OCI-LY3 (cell line): Measurements from ENCODE around the gene SPON2.

Source experiments
- H2AFZ ChIP-seq: fragments of 200-600, 300-600 bp; shearing (Covaris generic); 2 replicates; pipeline ENCODE4 v1.6.0; 2014; ENCODE audit warnings: antibody characterized with exemption, low read depth, low read length
- H3K27ac ChIP-seq: fragments of 200-600, 300-600 bp; sonication (generic); 2 replicates; pipeline ENCODE4 v1.5.1; 2014; ENCODE audit warnings: mild to moderate bottlenecking, low read length, moderate library complexity, mixed read lengths
- H3K27me3 ChIP-seq: fragments of 200-600, 300-600 bp; sonication (generic); 2 replicates; pipeline ENCODE4 v1.6.1; 2014; ENCODE audit warnings: low read depth, low read length, mixed read lengths
- H3K36me3 ChIP-seq: fragments of 200-600, 300-600 bp; sonication (generic); replicated peaks from 2 replicates; pipeline ENCODE3; 2014; ENCODE audit warnings: low read depth, low read length, mixed read lengths
- H3K4me1 ChIP-seq: fragments of 300-600, 200-600 bp; sonication (generic); 2 replicates; pipeline ENCODE4 v1.6.1; 2014; ENCODE audit warnings: low read length, mixed read lengths
- H3K4me2 ChIP-seq: fragments of 200-600, 300-600 bp; sonication (generic); 2 replicates; pipeline ENCODE4 v1.6.1; 2014; ENCODE audit warnings: low read length, mixed read lengths
- H3K4me3 ChIP-seq: fragments of 300-600, 200-600 bp; sonication (generic); 2 replicates; pipeline ENCODE4 v1.5.1; 2014; ENCODE audit warnings: antibody characterized with exemption, mild to moderate bottlenecking, low read length, moderate library complexity
- H3K79me2 ChIP-seq: fragments of 300-600, 200-600 bp; shearing (Covaris generic); 2 replicates; pipeline ENCODE4 v1.6.1; 2014; ENCODE audit warnings: mild to moderate bottlenecking, low read length, mixed read lengths
- H3K9ac ChIP-seq: fragments of 300-600, 200-600 bp; shearing (Covaris generic); 2 replicates; pipeline ENCODE4 v1.6.0; 2014; ENCODE audit warnings: mild to moderate bottlenecking, low read length, moderate library complexity
- H3K9me3 ChIP-seq: fragments of 200-600, 300-600 bp; shearing (Covaris generic); 2 replicates; pipeline ENCODE4 v1.6.1; 2014; ENCODE audit warnings: low read length, mixed read lengths; ENCODE audit not compliant: insufficient read depth
- H4K20me1 ChIP-seq: fragments of 200-600, 300-600 bp; sonication (generic); 2 replicates; pipeline ENCODE4 v1.6.1; 2016; ENCODE audit warnings: low read length, mixed read lengths; ENCODE audit not compliant: insufficient read depth
- EZH2phosphoT487 ChIP-seq: fragments of 200-600 bp; shearing (Covaris generic); IDR thresholded peaks from 2 replicates; pipeline ENCODE4 v1.6.1; 2018; ENCODE audit warnings: antibody characterized with exemption, mixed run types, low read depth
- TF ChIP-seq, protein P1 (sequence below): fragments of 200-600, 300-600 bp; sonication (generic); IDR thresholded peaks from 2 replicates; pipeline ENCODE4 v1.5.1; 2014; ENCODE audit warnings: antibody characterized with exemption, low read length, low read depth

Gene SPON2

DNA sequence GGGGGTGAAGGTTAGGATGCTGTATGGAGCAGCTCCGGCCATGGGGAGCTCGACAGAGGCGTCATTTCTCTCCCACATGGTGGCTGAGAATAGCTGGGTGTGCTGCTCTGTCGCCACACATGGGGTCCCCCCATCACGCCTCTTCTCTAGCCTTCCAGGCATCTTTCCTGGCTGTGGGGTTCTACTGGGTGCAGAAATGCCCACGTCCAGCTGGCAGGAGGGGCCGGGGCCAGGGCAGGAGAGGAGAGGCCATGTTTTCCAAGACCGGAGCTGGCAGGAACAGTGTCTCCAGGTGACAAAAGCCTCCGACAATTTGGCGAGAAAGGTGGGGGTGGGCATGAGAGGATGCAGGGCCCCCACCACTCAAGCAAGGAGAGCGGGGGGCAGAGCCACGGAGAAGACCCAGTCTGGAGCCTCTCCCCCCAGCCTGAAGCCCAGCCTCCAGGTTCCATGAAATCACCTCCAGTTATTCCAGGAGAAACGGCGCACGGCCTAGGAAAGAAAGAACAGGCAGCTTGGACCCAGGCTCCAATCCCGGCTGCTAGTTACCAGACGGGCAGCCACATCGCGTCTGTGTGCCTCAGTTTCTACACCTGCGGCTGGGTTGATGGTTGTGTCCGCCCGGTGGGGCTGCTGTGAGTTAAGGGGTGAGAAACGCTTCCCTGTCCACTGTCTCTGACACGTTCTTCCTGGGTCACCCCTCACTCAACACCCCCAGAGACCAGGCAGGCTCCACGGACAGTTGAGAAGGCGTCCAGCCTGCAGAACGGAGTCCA lies 27.4 kb upstream of the SPON2 start:
- peaks cover 15% of the 10 kb centered on the region for H3K4me1 ChIP-seq
- H3K4me2 ChIP-seq: no peak overlapping the region

DNA sequence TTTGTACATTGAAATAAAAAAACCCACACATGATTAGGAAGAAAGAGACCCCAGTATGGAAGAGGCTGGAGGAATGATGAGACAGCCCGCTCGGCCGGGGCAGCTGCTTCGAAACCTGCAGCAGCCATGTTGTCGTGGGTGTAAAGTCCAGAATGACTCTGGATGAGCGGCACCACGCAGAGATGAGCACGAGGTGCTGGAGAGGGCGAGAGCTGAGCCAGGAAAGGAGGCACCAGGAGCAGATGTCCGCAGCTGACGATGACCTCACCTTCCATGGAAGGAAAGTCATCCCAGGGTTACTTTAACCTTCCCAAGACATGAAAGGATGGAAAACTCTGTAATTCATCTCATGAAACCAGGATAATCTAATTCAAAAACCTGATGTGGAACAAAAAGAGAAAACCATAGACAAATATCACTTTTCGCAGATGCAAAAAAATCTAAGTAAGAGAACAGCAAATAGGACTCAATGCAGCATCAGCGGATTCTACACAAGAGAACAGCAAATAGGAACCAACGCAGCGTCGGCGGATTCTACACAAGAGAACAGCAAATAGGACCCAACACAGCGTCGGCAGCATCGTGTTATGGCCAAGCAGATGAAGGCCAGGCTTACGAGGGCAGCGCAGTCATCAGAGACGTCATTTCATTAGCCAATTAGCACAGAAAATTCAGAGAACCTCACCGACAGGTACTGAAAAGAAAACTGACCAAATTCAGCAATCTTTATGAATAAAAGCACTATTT lies 25.9 kb upstream of the SPON2 start:
- H3K36me3 ChIP-seq: no peaks in the 10 kb centered on the region
- H3K4me1 ChIP-seq: peaks cover 15% of the 10 kb centered on the region
- no peaks in the 10 kb centered on the region for H3K79me2 ChIP-seq
- H3K27ac ChIP-seq: no peak overlapping the region
- no peaks in the 10 kb centered on the region for H3K9me3 ChIP-seq
- TF ChIP-seq EZH2phosphoT487: no peak
- TF ChIP-seq, protein P1, sequence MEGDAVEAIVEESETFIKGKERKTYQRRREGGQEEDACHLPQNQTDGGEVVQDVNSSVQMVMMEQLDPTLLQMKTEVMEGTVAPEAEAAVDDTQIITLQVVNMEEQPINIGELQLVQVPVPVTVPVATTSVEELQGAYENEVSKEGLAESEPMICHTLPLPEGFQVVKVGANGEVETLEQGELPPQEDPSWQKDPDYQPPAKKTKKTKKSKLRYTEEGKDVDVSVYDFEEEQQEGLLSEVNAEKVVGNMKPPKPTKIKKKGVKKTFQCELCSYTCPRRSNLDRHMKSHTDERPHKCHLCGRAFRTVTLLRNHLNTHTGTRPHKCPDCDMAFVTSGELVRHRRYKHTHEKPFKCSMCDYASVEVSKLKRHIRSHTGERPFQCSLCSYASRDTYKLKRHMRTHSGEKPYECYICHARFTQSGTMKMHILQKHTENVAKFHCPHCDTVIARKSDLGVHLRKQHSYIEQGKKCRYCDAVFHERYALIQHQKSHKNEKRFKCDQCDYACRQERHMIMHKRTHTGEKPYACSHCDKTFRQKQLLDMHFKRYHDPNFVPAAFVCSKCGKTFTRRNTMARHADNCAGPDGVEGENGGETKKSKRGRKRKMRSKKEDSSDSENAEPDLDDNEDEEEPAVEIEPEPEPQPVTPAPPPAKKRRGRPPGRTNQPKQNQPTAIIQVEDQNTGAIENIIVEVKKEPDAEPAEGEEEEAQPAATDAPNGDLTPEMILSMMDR: no peak
- no peak overlapping the region for H3K4me3 ChIP-seq
- H3K4me2 ChIP-seq: no peak overlapping the region
- no peaks in the 10 kb centered on the region for H3K27me3 ChIP-seq
- H2AFZ ChIP-seq: no peak overlapping the region
- no peaks in the 10 kb centered on the region for H4K20me1 ChIP-seq
- H3K9ac ChIP-seq: no peak overlapping the region

More for the DNA sequence above, 27.4 kb upstream of the SPON2 start:
- Histone ChIP-seq H3K27me3 (no peaks in the 10 kb centered on the region), H3K27ac (no peak overlapping the region), H3K9ac (no peak overlapping the region), H3K36me3 (no peaks in the 10 kb centered on the region), H3K4me3 (no peak overlapping the region), H4K20me1 (no peaks in the 10 kb centered on the region), H3K79me2 (no peaks in the 10 kb centered on the region), H3K9me3 (no peaks in the 10 kb centered on the region), H2AFZ (no peak overlapping the region)
- TF ChIP-seq, protein P1: no peak
- TF ChIP-seq EZH2phosphoT487: no peak

- Histone ChIP-seq H2AFZ (no peak overlapping the region), H3K36me3 (no peaks in the 10 kb centered on the region), H3K79me2 (no peaks in the 10 kb centered on the region), H3K9me3 (no peaks in the 10 kb centered on the region), H3K9ac (no peak overlapping the region), H3K4me3 (no peak overlapping the region), H3K27ac (no peak overlapping the region), H4K20me1 (no peaks in the 10 kb centered on the region), H3K4me2 (no peak overlapping the region), H3K4me1 (peaks cover 10% of the 10 kb centered on the region), H3K27me3 (no peaks in the 10 kb centered on the region)
- TF ChIP-seq EZH2phosphoT487: no peak
- TF ChIP-seq, protein P1: no peak
Observed at GRCh38 chr4:1196421-1197183, 24.2 kb upstream of the SPON2 start.
